HG03064 (cell line): ENCODE measurements around the gene FCHSD2.
"Not testable (repeated sequence)": the region's sequence is repeated elsewhere in the genome, so short reads cannot be mapped to it uniquely, and the experiment has no call there.

Source experiments
- ATAC-seq: cut with Tn5 transposase; IDR thresholded peaks from one replicate; pipeline ENCODE4 v1.9.1; 2021; ENCODE audit warnings: low read depth; ENCODE audit not compliant: unreplicated experiment

FCHSD2 gene

DNA sequence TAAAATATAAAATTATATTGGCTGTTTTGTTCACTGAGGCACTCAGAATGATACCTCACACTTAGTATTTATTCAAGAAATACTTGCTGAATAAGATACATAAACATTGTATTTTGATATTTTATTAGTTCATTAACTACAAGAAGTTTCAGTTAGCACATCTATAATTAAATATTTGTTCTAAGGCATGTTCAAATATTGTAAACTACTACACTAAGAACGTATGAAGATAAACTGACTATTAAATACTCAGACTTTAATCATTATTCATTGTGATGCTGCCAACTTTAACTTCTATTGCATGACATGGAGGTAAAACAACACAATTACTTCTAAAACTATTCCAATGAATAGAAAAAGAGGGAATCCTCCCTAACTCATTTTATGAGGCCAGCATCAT, 198.5 kb downstream of the FCHSD2 start:
- ATAC-seq = no peak

DNA sequence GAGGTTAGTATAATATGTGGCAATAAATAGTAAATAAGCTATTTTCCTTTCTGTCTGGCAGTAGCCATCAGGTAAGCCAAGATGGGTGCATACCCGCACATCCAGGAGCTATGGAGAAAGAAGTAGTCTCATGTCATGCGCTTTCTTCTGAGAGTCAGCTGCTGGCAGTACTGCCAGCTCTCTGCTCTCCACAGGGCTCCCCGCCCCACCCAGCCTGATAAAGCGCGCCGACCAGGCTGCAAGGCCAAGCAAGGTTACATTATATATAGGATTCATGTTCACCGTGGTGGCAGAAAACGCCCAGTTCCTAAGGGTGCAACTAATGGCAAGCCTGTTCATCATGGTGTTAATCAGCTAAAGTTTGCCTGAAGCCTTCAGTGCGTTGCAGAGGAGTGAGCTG, 201.7 kb downstream of the FCHSD2 start:
- ATAC-seq = no peak

DNA sequence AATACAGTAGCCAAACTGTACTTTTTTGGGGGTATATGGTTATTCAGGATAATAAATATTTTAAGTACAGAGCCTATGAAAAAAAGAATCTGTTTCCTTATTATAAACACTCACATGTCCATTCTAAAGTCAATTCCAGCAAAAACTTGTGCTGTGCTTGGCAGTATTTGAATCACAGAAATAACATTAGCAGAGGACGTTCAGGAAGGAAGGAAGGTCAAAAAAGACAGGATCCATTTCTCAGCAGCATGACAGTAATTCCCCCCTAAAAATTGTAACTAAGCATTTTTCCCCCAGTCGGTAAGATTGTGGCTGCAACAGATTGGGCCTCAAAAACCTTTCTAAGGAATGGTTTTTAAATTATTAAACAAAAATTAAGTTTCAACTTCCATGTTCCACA, 203.1 kb downstream of the FCHSD2 start:
- no peak for ATAC-seq

DNA sequence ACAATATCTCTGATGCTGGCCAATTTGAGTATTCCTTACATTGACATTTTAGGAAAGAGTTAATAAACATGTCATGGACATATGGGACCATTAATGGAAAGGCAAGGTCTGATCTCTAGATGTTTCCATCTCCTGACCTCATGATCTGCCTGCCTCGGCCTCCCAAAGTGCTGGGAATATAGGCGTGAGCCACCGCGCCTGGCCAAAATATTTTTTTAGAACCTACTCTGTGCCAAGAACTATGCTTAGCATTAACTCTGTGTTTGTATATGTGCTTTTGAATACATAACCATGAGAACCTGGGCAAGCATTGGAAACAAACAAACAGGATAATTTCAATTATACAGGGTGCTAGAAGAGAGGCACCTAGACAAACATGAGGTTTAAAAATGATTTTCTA, 204.7 kb downstream of the FCHSD2 start:
- ATAC-seq = no peak

DNA sequence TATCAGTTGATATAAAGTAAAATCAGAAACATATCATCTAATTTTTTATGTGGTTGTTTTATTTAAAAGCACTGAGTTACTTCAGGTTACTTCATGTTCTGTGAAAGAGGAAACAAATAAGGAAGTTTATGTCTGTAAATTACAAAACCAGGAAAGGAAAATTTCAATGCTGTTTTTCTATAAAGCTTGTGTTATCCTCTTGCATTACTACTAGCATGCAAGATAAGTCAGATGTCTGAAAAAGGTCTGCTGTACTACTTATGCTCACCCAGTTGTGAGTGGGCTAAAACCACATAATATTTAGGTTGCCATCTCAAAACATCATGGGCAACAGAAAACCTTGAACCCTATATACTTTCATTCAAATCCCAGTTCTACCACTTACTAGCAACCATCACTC, 206.4 kb downstream of the FCHSD2 start:
- ATAC-seq = no peak

DNA sequence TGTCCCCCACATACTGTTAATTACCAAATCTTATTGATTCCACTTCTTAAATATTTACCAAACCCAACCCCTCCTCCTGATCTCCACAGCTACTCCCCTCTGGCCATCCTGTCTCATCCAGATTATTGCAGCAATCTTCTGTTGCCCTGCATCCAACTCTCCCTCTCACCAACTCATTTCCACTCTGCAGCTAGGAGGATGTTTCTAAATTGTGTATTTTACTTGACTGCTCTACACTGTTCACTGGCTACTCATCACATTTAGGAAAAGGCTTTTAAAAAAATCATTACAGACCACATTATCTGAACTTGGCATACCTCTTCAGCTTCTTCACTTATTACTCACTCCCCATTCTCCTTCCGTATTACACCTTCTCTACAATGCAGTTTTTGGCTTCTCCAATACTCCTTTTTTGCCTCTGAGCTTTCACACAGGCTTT, 210.0 kb downstream of the FCHSD2 start:
- no peak for ATAC-seq

DNA sequence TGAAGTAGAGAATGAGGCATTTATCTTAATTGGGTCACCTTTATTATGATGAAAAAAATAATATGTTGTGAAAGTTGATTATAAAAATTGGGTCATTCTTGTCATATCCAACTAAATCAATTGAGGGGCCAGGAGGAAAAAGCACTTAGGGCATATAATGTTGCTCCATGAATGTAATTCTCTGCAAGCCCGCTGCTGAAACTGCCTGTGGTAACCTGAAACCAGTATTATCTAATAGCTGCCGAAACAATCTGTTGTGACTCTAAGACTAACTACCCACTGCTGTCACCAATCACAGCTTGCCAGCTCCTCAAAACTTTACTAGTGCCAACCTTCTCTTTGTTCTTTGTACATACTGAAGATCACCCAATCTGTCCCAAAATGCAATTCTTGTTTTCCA, 212.1 kb downstream of the FCHSD2 start:
- no peak for ATAC-seq

DNA sequence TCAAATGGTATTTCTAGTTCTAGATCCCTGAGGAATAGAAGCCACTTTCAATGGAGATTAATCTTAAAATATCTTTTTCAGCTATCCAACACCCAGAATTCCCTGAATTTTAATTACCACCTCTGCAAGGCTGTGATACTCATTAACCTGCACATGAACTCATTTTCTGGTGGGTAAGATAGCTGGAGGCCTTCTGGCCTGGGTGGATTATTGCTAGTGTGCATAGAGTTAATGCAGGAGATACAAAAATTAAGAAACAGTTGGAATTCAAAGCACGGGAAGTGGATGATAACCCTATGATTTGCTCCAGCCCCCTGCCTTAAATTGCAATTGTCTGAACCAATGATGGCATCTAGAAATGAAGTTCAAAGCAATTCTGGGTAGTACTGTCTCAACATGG, 212.9 kb downstream of the FCHSD2 start:
- no peak for ATAC-seq

DNA sequence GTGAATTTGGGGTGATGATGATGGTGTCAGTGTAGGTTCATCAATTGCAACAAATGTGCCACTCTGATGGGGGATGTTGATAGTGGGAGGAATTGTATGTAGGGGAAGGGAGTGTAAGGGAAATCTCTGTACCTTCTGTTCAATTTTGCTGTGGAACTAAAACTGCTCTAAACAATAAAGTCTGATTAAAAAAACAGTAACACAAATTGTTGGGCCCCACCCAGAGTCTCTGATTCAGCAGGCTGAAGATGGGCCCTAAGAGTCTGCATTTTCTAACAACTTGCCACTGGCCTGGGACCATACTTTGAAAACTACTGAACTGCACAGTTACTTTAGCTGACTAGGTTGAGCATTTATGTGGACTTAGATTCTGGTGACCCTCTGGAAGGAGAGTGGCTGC, 214.7 kb downstream of the FCHSD2 start:
- no peak for ATAC-seq

DNA sequence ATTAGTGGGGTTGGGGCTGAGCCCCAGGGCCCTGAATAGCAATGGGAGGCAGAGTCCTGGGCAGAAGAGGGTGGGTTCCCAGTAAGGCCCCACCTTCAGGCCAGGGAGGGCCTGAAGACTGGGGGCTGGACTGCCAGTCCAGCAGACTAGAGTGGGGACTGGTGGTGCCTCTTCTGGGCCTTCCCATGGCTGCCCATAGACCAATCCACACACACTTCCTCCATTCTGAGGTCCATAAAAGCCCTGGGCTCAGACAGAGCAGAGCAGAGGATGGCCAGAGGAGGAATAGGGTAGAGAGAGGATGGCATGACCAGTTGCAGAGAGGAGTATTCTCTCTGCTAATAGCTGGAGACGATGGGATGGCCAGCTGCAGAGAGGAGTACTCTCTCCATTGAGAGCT, 216.0 kb downstream of the FCHSD2 start:
- no peak for ATAC-seq

DNA sequence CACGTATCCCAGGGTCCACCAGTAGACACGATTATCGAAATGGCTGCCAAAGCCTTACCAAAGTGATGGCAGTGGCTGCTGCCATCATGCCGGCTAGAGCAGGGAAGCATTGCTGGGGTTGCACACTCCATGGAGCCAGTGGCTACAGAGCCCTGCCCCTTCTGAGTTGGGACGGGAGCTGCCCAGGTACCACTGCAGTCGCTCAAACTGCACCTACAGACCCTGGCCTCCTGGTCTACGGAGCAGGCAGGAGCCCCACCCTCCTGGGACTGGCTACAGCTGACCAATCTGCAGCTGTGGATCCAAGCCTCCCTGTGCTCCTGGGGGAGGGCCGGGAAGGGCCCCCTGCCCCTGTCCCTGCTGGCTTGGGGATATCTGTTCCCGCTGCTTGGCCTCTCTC, 216.5 kb downstream of the FCHSD2 start:
- no peak for ATAC-seq

DNA sequence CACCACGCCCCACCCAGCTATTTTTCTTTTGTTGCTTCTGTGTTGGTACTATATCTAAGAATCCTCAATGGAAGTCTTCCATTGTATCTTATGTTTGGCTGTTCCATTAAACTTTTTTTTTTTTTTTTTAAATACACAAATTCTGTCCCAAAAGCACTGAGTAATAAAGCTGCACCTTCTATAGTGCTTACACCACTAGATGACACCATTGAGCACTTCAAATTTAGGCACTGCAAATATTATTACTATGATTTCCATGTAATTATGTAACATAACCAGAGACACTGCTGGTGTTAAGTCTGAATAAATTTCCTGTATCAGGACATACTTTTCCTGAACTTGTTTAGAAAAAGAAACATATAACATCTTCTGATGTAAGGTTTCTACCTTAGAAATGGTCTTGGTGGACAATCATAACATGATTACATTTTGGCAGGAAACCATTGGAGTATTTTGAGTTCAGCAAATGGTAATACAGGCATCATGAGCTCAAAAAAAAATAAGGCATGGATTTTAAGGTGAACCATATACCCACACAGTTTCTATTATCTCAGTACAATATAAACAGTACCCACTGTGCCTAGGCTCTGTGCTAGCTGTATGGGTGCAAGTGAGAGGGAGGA, 217.4 kb downstream of the FCHSD2 start:
- no peak for ATAC-seq

DNA sequence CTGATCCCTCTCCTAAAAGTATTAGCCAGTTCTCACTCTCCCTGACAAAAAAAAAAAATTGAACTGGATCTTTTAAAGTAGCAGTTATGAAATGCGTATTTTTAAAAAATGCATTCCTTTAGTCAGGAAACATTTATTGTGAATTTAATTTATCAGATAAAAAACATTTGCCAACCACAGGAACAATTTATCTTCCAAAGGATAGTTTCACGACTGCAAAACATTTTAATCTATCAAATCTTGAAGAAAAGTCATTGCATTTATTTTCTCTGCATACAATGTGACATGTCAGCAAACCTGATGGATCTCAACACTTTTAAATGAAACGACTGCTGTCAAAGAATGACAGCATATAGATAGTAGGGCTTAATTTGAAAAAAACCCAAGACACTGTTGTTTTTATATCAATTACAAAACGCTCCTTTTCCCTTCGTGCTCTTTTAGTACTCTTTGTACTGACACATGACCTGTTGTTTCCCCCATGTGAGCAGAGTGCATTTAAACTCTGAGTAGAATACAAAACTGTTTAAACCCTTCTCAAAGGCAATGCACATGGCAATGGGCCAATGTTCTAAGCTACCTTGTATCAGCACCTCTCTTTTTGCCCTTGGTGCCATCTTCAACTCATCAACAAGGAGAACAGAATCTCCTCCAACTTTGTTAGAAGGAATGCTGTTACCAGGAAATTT, 220.9 kb downstream of the FCHSD2 start:
- ATAC-seq = no peak

DNA sequence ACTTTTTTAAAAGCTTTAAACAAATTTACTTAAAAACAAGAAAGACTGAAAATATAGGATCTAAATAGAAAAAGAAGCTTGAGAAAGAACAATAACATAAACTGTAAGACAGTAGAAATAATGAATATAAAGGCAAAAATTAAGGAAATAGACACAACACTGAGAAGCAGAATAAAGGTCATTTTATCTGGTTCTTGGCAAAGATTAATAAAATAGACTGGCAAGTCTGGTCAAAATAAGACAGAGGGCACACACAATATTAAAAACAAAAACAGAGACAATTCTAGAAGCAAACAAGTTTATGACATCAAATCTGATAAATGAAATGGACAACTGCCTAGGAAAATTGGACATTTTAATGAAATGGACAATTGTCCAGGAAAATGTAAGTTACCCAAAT, 222.1 kb downstream of the FCHSD2 start:
- ATAC-seq = no peak

DNA sequence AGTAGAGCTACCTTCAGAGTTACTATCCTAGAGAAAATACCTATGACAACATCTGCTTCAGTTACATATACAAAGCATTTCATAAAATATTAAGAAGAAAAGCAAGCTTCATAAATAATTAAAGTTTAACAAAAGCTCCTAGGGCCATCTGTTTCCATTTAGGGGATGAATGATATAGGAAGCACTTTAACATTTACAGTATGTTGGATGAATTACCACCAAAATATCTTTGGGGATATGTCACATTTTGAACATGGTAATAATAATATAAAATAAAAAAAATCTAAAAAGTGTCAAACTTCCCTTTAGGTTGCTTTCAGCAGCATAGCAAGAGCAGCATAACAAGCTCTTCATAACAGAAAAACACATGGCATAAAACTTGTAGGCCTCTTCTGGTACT, 223.3 kb downstream of the FCHSD2 start:
- no peak for ATAC-seq

DNA sequence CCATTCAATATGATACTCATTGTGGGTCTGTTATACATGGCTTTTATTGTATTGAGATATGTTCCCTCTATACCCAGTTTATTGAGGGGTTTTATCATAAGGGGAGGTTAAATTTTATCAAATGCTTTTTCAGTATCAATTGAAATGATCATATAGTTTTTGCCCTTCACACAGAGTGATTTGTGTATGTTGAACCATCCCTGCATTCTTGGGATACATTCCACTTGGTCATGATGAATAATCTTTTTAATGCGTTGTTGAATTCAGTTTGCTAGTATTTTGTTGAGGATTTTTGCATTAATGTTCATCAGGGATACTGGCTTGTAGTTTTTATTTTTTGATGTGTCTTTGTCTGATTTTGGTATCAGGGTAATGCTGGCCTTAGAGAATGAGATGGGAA, 229.9 kb downstream of the FCHSD2 start:
- no peak for ATAC-seq

DNA sequence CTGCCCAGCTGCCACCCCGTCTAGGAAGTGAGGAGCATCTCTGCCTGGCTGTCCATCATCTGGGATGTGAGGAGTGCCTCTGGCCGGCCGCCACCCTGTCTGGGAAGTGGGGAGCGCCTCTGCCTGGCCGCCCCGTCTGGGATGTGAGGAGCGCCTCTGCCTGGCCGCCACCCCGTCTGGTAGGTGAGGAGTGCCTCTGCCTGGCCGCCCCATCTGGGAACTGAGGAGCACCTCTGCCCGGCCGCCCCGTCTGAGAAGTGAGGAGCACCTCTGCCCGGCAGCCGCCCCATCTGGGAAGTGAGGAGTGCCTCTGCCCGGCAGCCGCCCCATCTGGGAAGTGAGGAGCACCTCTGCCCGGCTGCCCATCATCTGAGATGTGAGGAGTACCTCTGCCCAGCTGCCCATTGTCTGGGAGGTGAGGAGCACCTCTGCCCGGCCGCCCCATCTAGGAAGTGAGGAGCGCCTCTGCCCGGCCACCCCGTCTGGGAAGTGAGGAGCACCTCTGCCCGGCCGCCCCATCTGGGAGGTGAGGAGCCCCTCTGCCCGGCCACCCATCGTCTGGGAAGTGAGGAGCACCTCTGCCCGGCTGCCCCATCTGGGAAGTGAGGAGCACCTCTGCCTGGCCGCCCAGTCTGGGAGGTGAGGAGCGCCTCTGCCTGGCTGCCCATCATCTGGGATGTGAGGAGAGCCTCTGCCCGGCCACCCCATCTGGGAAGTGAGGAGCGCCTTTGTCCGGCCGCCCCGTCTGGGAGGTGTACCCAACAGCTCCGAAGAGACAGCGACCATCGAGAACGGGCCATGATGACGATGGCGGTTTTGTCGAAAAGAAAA, 232.3 kb downstream of the FCHSD2 start:
- ATAC-seq = not testable (repeated sequence)

DNA sequence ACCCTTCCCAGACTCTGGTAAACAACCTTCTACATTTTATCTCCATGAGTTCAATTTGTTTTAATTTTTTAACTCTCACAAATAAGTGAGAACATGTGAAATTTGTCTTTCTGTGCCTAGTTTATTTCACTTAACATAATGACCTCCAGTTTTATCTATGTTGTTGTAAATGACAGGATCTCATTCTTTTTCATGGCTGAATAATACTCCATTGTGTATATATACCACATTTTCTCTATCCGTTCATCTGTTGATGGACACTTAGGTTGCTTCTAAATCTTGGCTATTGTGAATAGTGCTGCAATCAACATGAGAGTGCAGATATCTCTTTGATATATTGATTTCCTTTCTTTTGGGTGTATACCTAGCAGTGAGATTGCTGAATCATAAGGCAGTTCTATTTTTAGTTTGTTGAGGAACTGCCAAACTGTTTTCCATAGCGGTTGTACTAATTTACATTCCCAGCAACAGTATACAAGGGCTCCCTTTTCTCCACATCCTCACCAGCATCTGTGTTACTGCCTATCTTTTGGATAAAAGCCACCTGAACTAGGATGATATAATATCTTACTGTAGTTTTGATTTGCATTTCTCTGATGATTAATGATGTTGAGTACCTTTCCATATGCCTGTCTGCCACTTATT, 234.0 kb downstream of the FCHSD2 start:
- no peak for ATAC-seq

DNA sequence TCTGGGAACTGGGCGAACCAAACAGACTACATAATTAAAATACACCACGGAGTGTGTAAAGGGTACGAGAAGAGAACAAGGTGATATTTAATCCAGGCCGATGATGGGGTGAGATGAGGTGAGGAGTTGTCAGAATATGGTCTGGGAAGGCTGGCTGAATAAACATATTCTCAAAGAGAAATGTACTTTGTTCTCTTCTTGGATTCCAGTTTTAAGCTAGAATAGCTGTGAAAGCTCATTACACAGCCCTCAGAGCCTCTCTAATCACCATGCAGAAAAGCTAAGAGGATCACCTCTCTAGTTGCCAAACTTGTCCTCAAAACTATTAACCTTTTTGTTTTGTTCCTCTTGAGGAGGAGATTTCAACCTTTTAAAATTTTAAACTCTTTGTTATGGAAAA, 238.1 kb downstream of the FCHSD2 start:
- ATAC-seq = no peak

DNA sequence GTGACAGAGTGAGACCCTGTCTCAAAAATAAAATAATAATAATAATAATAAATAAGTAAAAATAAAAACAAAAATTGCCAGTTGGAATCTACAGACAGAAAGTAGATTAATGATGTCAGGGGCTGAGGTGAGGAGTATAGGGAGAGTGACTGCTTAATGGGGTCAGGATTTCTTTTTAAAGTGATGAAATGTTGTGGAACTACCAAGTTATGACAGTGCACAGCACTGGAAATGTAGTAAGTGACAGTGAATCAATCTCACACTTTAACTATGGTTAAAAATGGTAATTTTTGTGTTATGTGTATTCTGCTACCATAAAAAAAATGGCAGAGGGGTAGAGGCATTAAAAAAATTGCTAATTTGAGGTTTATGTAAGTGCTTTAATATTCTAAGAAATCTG, 240.7 kb downstream of the FCHSD2 start:
- ATAC-seq = no peak

DNA sequence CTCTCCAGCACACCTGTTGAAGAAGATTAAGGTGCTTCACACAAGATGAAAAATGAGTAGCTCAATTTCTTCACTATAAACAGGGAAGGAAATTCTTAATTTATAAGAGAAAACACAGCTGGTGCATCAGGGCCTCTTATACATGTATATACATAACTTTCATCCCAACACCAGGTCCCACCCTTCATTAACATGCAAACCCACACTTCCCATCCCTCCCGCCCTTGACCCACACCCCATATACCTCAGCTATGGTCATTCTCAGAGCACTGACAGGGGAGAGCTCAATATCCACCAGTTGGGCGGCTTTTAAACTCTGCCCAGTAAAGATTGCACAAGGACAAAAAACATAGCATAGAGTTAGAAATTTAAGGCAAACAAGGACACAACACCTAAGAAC, 242.1 kb downstream of the FCHSD2 start:
- no peak for ATAC-seq
